Type B pancreatic cell (in vitro differentiated cells): ENCODE results near the gene S100A14. TPM values are rescaled to one million over a fixed set of nuclear protein-coding genes. Genes with fewer than 3 reads are reported as not detected.

ENCODE experiments used
- DNase-seq: peaks from one replicate; pipeline ENCODE4 v3.0.0; 2021; ENCODE audit warnings: mixed read lengths; ENCODE audit not compliant: unreplicated experiment; ENCODE audit errors: extremely low spot score
- H3K27ac Mint-ChIP-seq: 2 replicates; pipeline ENCODE4 v1.8.0; 2021; ENCODE audit warnings: mild to moderate bottlenecking, mixed read lengths
- H3K27me3 Mint-ChIP-seq: 2 replicates; pipeline ENCODE4 v1.8.0; 2021; ENCODE audit warnings: mixed read lengths
- H3K36me3 Mint-ChIP-seq: 2 replicates; pipeline ENCODE4 v1.8.0; 2021; ENCODE audit warnings: mixed read lengths
- H3K4me1 Mint-ChIP-seq: one replicate; pipeline ENCODE4 v1.8.0; 2021; ENCODE audit warnings: mixed read lengths; ENCODE audit not compliant: unreplicated experiment
- H3K4me3 Mint-ChIP-seq: 2 replicates; pipeline ENCODE4 v1.8.0; 2021; ENCODE audit warnings: mild to moderate bottlenecking, mixed read lengths
- H3K9me3 Mint-ChIP-seq: 2 replicates; pipeline ENCODE4 v1.8.0; 2021; ENCODE audit warnings: mixed read lengths
- total RNA-seq: library from RNA; stranded (reverse); gene quantifications from 2 replicates; pipeline ENCODE4 v1.2.1, GENCODE V29; 2021; ENCODE audit warnings: low replicate concordance
- TF ChIP-seq, protein P1 (sequence below): fragments of 200-600 bp; sonication (generic); conservative IDR thresholded peaks from 2 replicates; pipeline ENCODE4 v1.5.0; 2021; ENCODE audit warnings: antibody characterized with exemption, mild to moderate bottlenecking

The S100A14 gene
- total RNA-seq, 1 donor from 2014 or later: 139 TPM

DNA sequence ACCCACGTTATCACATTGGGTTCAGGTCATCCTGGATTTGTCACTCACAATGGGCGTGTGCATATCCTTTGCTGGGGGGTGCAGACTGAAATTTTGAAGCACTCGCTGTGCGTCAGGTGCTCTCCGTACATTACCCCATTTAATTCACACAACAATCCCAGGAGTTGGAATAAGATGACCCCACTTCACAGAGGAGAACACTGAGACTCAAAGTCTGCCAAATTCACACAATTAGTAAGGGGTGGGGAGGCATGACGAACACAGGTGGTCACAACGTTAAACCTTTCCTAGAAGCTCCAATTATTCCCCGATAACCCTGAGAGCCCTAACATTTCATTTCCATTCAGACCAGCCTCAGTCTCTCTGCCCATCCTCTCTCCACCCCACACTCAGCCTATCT lies 46.7 kb downstream of the S100A14 start:
- Mint-ChIP-seq H3K27me3 (no peaks in the 10 kb centered on the region), H3K4me1 (peaks cover 43% of the 10 kb centered on the region), H3K9me3 (no peaks in the 10 kb centered on the region), H3K4me3 (no peak overlapping the region), H3K36me3 (no peaks in the 10 kb centered on the region), H3K27ac (peak overlapping the region; percentile 52)
- TF ChIP-seq, protein P1, sequence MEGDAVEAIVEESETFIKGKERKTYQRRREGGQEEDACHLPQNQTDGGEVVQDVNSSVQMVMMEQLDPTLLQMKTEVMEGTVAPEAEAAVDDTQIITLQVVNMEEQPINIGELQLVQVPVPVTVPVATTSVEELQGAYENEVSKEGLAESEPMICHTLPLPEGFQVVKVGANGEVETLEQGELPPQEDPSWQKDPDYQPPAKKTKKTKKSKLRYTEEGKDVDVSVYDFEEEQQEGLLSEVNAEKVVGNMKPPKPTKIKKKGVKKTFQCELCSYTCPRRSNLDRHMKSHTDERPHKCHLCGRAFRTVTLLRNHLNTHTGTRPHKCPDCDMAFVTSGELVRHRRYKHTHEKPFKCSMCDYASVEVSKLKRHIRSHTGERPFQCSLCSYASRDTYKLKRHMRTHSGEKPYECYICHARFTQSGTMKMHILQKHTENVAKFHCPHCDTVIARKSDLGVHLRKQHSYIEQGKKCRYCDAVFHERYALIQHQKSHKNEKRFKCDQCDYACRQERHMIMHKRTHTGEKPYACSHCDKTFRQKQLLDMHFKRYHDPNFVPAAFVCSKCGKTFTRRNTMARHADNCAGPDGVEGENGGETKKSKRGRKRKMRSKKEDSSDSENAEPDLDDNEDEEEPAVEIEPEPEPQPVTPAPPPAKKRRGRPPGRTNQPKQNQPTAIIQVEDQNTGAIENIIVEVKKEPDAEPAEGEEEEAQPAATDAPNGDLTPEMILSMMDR: no peak
- no peak for DNase-seq

DNA sequence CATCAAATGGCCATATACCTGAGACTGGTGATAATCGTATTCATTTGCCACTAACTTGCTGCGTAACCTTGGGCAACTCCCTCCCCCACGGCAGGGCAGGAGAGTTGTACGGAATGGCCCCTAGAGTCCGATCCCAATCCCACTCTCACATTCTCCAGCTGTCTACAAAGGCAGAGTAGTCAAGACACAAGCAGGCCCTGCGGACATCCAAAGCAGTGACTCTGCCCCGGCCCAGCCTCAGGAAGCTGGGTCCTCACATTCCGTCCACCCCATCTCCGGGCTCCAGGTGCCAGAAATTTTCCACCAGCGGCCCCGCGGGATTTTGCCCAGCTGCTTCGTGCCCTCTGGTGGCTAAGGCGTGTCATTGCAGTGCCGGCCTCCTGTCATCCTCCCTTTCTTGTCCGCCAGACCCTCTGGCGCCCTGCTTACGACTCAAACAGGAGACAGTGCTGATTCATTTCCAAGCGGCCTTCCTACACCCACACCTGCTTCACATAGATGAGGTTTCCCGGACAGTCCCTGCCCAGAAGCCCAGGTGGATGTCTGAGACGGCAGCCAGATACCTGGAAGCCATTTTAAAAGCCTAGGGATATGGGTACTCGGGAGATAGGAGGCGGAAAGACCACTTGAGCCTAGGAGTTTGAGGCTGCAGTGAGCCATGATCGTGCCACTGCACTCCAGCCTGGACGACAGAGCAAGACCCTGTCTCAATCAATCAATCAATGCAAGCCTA lies 47.6 kb downstream of the S100A14 start:
- TF ChIP-seq, protein P1: peak; percentile 98
- peak; percentile 92 for DNase-seq
- Mint-ChIP-seq H3K4me3 (peak overlapping the region; percentile 81), H3K27me3 (no peaks in the 10 kb centered on the region), H3K4me1 (peaks cover 43% of the 10 kb centered on the region), H3K9me3 (no peaks in the 10 kb centered on the region), H3K36me3 (no peaks in the 10 kb centered on the region), H3K27ac (peak overlapping the region; percentile 97)

DNA sequence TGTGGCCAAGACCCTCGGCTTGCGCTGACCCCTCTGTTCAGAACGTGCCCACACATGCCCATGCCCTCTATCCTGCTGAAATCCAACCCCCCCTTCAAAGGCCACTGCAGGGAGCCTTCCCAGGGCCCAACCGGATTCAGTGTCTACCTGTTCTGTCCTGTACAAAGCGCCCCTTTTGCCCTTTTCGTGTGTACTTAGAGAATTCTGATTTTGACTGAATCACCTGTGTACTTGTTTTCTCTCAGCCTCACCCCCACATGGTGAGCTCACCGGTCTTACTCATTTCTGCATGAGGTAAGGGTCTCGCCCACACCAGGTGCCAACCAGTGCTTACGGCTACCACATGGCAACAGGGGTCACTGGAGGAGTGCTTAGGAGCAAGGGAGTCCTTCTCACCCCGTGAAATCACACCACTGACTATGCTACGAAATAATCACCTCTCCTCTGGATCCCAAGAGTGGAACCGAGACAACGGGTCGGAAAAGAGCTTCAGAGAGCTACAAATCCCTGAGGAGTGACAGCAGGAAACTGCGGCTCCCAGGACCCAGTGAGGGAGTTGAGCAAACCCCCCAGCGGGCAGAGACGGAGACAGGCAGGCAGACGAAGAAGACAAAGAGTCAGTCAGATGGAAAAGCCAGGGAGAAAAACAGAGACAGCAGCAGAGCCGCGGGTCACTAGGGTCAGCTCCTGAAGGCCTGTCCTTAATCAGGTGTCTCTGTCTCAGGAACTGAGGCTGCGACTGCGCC lies 48.3 kb downstream of the S100A14 start:
- TF ChIP-seq, protein P1: no peak
- no peak for DNase-seq
- H3K27me3 Mint-ChIP-seq: no peaks in the 10 kb centered on the region
- H3K9me3 Mint-ChIP-seq: no peaks in the 10 kb centered on the region
- H3K4me3 Mint-ChIP-seq: peak overlapping the region; percentile 81
- peak overlapping the region; percentile 97 for H3K27ac Mint-ChIP-seq
- no peaks in the 10 kb centered on the region for H3K36me3 Mint-ChIP-seq
- H3K4me1 Mint-ChIP-seq: peaks cover 43% of the 10 kb centered on the region

DNA sequence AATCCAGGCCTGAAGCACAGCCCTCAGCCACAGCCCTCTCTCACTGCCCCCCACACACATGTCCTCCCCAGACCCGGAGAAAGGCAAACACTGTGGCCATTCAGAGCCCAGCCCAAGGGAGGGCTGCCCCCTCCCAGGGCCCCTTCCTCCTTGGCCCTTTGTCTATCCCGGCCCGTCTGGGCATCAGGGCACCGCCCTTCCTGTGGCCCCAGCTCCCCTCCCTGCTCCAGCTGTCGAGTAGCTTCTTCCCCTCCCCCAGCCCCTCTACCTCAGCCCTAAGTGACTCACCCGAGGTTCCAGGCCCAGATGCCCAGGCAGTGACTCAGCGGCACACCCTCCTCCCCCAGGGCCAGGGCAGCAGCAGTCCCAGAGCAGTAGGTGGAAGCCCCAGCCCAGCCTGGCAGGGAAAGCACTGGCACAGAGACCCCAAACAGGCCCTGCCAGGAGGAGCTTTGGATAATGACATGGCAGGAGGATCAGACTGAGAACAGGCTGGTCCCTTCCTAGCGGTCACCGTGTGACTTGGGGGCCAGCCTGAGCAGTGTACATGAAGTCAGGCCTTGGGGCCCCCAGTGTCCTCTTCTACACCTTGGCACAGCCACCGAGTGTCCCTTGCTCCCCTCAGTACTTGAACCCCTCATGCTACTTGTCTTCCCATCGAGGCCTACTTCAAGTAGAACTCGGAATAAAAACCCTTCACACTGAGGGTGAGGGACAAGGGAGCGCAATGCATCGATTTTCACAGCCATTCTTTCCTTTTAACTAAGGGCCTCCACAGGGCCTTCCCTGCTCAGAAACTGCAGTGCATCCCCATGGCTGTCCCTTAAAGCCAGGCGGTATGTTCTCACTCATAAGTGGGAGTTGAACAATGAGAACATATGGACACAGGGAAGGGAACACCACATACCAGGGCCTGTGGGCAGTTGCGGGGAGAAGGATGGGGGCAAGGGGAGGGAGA lies 49.4 kb downstream of the S100A14 start:
- peaks cover 43% of the 10 kb centered on the region for H3K4me1 Mint-ChIP-seq
- TF ChIP-seq, protein P1: no peak
- no peaks in the 10 kb centered on the region for H3K27me3 Mint-ChIP-seq
- peak overlapping the region; percentile 59 for H3K4me3 Mint-ChIP-seq
- no peaks in the 10 kb centered on the region for H3K9me3 Mint-ChIP-seq
- H3K36me3 Mint-ChIP-seq: no peaks in the 10 kb centered on the region
- DNase-seq: no peak
- H3K27ac Mint-ChIP-seq: peak overlapping the region; percentile 99
